HCT116 (cell line): ENCODE results near the gene GRIK4. TPM values are rescaled to one million over a fixed set of nuclear protein-coding genes. Genes with fewer than 3 reads are reported as not detected.

Experiments used
- ATAC-seq: fragments of 200-7000 bp; cut with Tn5 transposase; 2 replicates; pipeline ENCODE4 v1.9.1; 2020; ENCODE audit warnings: mild to moderate bottlenecking, moderate library complexity
- BruUV-seq: library from RNA; stranded (reverse); fragments of 400-500 nt; replicated peaks from 2 replicates; lab custom pipeline; 2021; lab: Mats Ljungman, UMichigan
- CTCF ChIA-PET: fragments of 300-600 bp; sonication (Branson Sonifier 250); formaldehyde crosslinking; loops from one replicate; lab custom pipeline; 2021; ENCODE audit warnings: antibody characterized with exemption; lab: Charles Lee
- POLR2A ChIA-PET: fragments of 300-600, 350-600 bp; sonication (Branson Sonifier 250); formaldehyde crosslinking; loops from one replicate; lab custom pipeline; 2021; ENCODE audit warnings: antibody characterized with exemption; lab: Charles Lee
- RAD21 ChIA-PET, 2 experiments: fragments of 300-600 bp; sonication (Branson Sonifier 250); formaldehyde crosslinking; loops; one replicate each; lab custom pipeline; 2023; ENCODE audit warnings: low total read pairs in 2 of 2; ENCODE audit not compliant: uncharacterized antibody in 2 of 2, unreplicated experiment in 2 of 2, low non-redundant PET in 1 of 2; lab: Charles Lee
- DNase-seq: peaks from one replicate; pipeline ENCODE4 v3.0.0-alpha.2; 2010; ENCODE audit warnings: low read depth, low spot score
- H2AFZ ChIP-seq: fragments of 200-600 bp; shearing (Covaris generic), sonication (generic); 2 replicates; pipeline ENCODE4 v1.6.1; 2017; ENCODE audit warnings: low read depth, mixed run types, mixed read lengths, antibody characterized with exemption, low read length; ENCODE audit not compliant: poor library complexity, severe bottlenecking
- H3K27ac ChIP-seq: 2 replicates; pipeline ENCODE4 v1.5.1; 2012; ENCODE audit warnings: low read depth, low read length
- H3K27me3 ChIP-seq: fragments of 200-600 bp; sonication (generic); 2 replicates; pipeline ENCODE4 v1.6.1; 2016; ENCODE audit warnings: mixed run types, low read length, mixed read lengths; ENCODE audit not compliant: insufficient read depth
- H3K36me3 ChIP-seq, 2 experiments: fragments of 200-500 bp in 1 of 2; fragments of 200-600 bp in 1 of 2; sonication (Bioruptor generic) in 1 of 2; sonication (generic) in 1 of 2; 2 replicates each; pipeline versions ENCODE4 v1.5.1 to v1.6.1; 2014 to 2016; ENCODE audit warnings: low read length in 2 of 2, inconsistent platforms in 1 of 2, mixed read lengths in 1 of 2, mixed run types in 1 of 2; ENCODE audit not compliant: insufficient read depth in 2 of 2, control insufficient read depth in 1 of 2
- H3K4me1 ChIP-seq, 2 experiments: fragments of 200-600 bp in 1 of 2; sonication (generic) in 1 of 2; 2 replicates each; pipeline versions ENCODE4 v1.5.1 to v1.6.1; 2012 to 2017; ENCODE audit warnings: low read length in 2 of 2, inconsistent platforms in 1 of 2, mild to moderate bottlenecking in 1 of 2, mixed read lengths in 1 of 2, mixed run types in 1 of 2, moderate library complexity in 1 of 2; ENCODE audit not compliant: insufficient read depth in 2 of 2, control insufficient read depth in 1 of 2
- H3K4me2 ChIP-seq: fragments of 200-600 bp; sonication (generic); 2 replicates; pipeline ENCODE4 v1.6.1; 2017; ENCODE audit warnings: mixed run types, low read length, mixed read lengths
- H3K4me3 ChIP-seq, 2 experiments: fragments of 200-600 bp in 1 of 2; sonication (generic) in 1 of 2; replicated peaks in 1 of 2; 2 replicates each; pipeline ENCODE4 v1.5.1; 2011 to 2016; ENCODE audit warnings: low read length in 2 of 2, control low read depth in 1 of 2, low read depth in 1 of 2, mild to moderate bottlenecking in 1 of 2, mixed read lengths in 1 of 2, mixed run types in 1 of 2
- H3K79me2 ChIP-seq: fragments of 200-600 bp; sonication (generic); 2 replicates; pipeline ENCODE4 v1.6.1; 2017; ENCODE audit warnings: mild to moderate bottlenecking, mixed run types, low read length, moderate library complexity, mixed read lengths; ENCODE audit not compliant: insufficient read depth
- H3K9ac ChIP-seq: fragments of 200-600 bp; sonication (generic); 2 replicates; pipeline ENCODE4 v1.6.1; 2016; ENCODE audit warnings: low read length, mixed read lengths
- H3K9me2 ChIP-seq: fragments of 200-600 bp; sonication (generic), shearing (Covaris generic); 2 replicates; pipeline ENCODE4 v1.6.1; 2017; ENCODE audit warnings: mixed run types, mild to moderate bottlenecking, moderate library complexity; ENCODE audit not compliant: insufficient read depth
- H3K9me3 ChIP-seq, 2 experiments: fragments of 200-500 bp in 1 of 2; fragments of 200-600 bp in 1 of 2; sonication (Bioruptor generic) in 1 of 2; sonication (generic) in 1 of 2; 2 replicates each; pipeline ENCODE4 v1.6.1; 2014 to 2017; ENCODE audit warnings: low read length in 2 of 2, mixed read lengths in 2 of 2, inconsistent platforms in 1 of 2, low read depth in 1 of 2, mild to moderate bottlenecking in 1 of 2, mixed run types in 1 of 2, moderate library complexity in 1 of 2; ENCODE audit not compliant: control insufficient read depth in 1 of 2, insufficient read depth in 1 of 2
- H4K20me1 ChIP-seq: fragments of 200-600 bp; sonication (generic), shearing (Covaris generic); 2 replicates; pipeline ENCODE4 v1.6.1; 2017; ENCODE audit warnings: mixed run types, mild to moderate bottlenecking, moderate library complexity; ENCODE audit not compliant: insufficient read depth
- CBX3 ChIP-seq: IDR thresholded peaks from 2 replicates; pipeline ENCODE4 v1.6.1; 2012; ENCODE audit warnings: low read depth
- CEBPB ChIP-seq: IDR thresholded peaks from 2 replicates; pipeline ENCODE4 v1.6.1; 2012; ENCODE audit warnings: low read depth
- EGR1 ChIP-seq: IDR thresholded peaks from 2 replicates; pipeline ENCODE4 v1.6.1; 2012; ENCODE audit warnings: low read depth
- ELF1 ChIP-seq: IDR thresholded peaks from 2 replicates; pipeline ENCODE4 v1.6.1; 2012; ENCODE audit warnings: low read depth, borderline replicate concordance
- EZH2 ChIP-seq: fragments of 200-600 bp; sonication (generic); IDR thresholded peaks from 2 replicates; pipeline ENCODE4 v1.6.1; 2017; ENCODE audit warnings: antibody characterized with exemption, mixed run types
- EZH2phosphoT487 ChIP-seq: fragments of 200-600 bp; IDR thresholded peaks from 2 replicates; pipeline ENCODE4 v1.6.1; 2018; ENCODE audit warnings: antibody characterized with exemption, borderline replicate concordance
- JUND ChIP-seq: IDR thresholded peaks from 2 replicates; pipeline ENCODE4 v1.6.1; 2012
- POLR2A ChIP-seq: IDR thresholded peaks from 2 replicates; pipeline ENCODE4 v1.7.0; 2011; ENCODE audit warnings: borderline replicate concordance; ENCODE audit not compliant: insufficient read depth, insufficient read length; ENCODE audit errors: extremely low read depth
- POLR2AphosphoS5 ChIP-seq: IDR thresholded peaks from 2 replicates; pipeline ENCODE4 v1.6.1; 2011; ENCODE audit warnings: mild to moderate bottlenecking, low read depth, low read length, moderate library complexity
- RAD21 ChIP-seq: IDR thresholded peaks from 2 replicates; pipeline ENCODE4 v1.6.1; 2012; ENCODE audit warnings: low read depth, mild to moderate bottlenecking
- SIN3A ChIP-seq: IDR thresholded peaks from 2 replicates; pipeline ENCODE4 v1.6.1; 2012; ENCODE audit warnings: low read depth
- SP1 ChIP-seq: IDR thresholded peaks from 2 replicates; pipeline ENCODE4 v1.6.1; 2012; ENCODE audit warnings: low read depth
- SRF ChIP-seq: IDR thresholded peaks from 2 replicates; pipeline ENCODE4 v1.6.1; 2012; ENCODE audit warnings: low read depth
- YY1 ChIP-seq: IDR thresholded peaks from 2 replicates; pipeline ENCODE4 v1.6.1; 2011; ENCODE audit warnings: low read length, low read depth, moderate library complexity, mild to moderate bottlenecking; ENCODE audit not compliant: insufficient replicate concordance; ENCODE audit errors: extremely low read depth
- ZFX ChIP-seq: fragments of 450-650 bp; IDR thresholded peaks from 2 replicates; pipeline ENCODE4 v1.6.1; 2017
- intact Hi-C: fragments of 100-400 bp; cut with micrococcal nuclease; formaldehyde crosslinking; loops from 2 replicates; pipeline ENCODE4 v1.10.0; 2022
- total RNA-seq: library from RNA; stranded (reverse); gene quantifications from one replicate; pipeline ENCODE4 v1.2.1, GENCODE V29; 2021; ENCODE audit not compliant: unreplicated experiment
- TF ChIP-seq, protein P1 (sequence below), 3 experiments: fragments of 200-600 bp in 1 of 3; sonication (generic) in 1 of 3; IDR thresholded peaks in 2 of 3; conservative IDR thresholded peaks in 1 of 3; 2 replicates each; pipeline ENCODE4 v1.5.1; 2012 to 2017; ENCODE audit warnings: low read depth in 2 of 3, low read length in 2 of 3, antibody characterized with exemption in 1 of 3, borderline replicate concordance in 1 of 3, control low read depth in 1 of 3, mild to moderate bottlenecking in 1 of 3, mixed read lengths in 1 of 3, mixed run types in 1 of 3, moderate library complexity in 1 of 3; ENCODE audit not compliant: insufficient read depth in 1 of 3
- TF ChIP-seq, protein P2 (sequence below): IDR thresholded peaks from 2 replicates; pipeline ENCODE4 v1.6.1; 2011; ENCODE audit warnings: mild to moderate bottlenecking, low read length, moderate library complexity; ENCODE audit not compliant: insufficient replicate concordance; ENCODE audit errors: extremely low read depth
- TF ChIP-seq, protein P3 (sequence below): IDR thresholded peaks from 2 replicates; pipeline ENCODE4 v1.6.1; 2012
- TF ChIP-seq, protein P4 (sequence below): IDR thresholded peaks from 2 replicates; pipeline ENCODE4 v1.6.1; 2012

GRIK4 gene
- total RNA-seq, 1 experiment from 2014 or later = 0.52 TPM

DNA sequence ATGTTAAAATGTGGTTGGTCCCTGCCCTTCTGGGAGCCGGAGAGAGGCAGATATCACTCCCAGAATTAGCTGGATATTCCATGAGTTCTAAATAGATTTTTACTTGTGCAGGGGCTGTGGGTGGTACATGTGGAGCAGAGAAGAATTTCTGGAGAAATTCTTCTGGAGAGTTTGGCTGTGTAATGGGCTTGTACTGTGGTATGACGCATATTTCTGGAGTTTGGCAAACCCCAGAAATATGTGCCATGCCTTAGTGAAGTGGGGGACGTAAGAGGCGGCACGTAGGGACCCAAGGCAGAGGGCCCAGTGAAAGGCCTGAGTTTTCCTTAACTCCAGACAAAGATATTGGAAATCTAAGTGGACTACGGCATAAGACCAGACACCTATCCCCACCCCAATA lies 461.1 kb downstream of the GRIK4 start (continued):
- TF ChIP-seq, protein P1, sequence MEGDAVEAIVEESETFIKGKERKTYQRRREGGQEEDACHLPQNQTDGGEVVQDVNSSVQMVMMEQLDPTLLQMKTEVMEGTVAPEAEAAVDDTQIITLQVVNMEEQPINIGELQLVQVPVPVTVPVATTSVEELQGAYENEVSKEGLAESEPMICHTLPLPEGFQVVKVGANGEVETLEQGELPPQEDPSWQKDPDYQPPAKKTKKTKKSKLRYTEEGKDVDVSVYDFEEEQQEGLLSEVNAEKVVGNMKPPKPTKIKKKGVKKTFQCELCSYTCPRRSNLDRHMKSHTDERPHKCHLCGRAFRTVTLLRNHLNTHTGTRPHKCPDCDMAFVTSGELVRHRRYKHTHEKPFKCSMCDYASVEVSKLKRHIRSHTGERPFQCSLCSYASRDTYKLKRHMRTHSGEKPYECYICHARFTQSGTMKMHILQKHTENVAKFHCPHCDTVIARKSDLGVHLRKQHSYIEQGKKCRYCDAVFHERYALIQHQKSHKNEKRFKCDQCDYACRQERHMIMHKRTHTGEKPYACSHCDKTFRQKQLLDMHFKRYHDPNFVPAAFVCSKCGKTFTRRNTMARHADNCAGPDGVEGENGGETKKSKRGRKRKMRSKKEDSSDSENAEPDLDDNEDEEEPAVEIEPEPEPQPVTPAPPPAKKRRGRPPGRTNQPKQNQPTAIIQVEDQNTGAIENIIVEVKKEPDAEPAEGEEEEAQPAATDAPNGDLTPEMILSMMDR (IDR thresholded peaks at IDR 0.05 in 2 of 3, conservative IDR thresholded peaks at IDR 0.05 in 1 of 3; ENCODE audit: borderline replicate concordance in 1 of 3, insufficient read depth in 1 of 3, low read depth in 2 of 3, low read length in 2 of 3) = no peak
- TF ChIP-seq YY1 (no peak), POLR2A (no peak), SP1 (no peak), ELF1 (no peak), EZH2 (no peak)
- TF ChIP-seq, protein P2, sequence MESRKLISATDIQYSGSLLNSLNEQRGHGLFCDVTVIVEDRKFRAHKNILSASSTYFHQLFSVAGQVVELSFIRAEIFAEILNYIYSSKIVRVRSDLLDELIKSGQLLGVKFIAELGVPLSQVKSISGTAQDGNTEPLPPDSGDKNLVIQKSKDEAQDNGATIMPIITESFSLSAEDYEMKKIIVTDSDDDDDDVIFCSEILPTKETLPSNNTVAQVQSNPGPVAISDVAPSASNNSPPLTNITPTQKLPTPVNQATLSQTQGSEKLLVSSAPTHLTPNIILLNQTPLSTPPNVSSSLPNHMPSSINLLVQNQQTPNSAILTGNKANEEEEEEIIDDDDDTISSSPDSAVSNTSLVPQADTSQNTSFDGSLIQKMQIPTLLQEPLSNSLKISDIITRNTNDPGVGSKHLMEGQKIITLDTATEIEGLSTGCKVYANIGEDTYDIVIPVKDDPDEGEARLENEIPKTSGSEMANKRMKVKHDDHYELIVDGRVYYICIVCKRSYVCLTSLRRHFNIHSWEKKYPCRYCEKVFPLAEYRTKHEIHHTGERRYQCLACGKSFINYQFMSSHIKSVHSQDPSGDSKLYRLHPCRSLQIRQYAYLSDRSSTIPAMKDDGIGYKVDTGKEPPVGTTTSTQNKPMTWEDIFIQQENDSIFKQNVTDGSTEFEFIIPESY = no peak

DNA sequence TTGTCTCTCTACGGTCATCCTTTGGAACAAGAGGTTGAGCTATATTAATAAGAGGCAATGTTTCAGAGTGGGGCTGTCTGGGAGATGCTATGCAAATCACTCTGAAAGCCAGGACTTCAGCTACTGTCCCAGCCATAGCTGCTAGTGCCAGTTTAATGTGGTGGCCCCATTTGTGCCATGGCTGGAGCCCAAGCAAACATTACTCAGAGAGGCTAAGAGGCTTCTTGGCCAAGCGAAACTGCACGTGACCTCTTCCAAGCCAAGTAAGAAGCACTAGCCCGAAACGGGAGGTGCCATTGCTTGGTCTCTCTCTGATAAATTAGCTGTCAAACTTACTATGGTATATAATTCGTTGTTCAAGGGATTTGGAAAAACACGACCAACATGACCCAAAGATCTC lies 462.0 kb downstream of the GRIK4 start:
- ATAC-seq = no peak
- Histone ChIP-seq H4K20me1 (no peaks in the 10 kb centered on the region), H2AFZ (no peak overlapping the region)
- RAD21 ChIA-PET = no interaction called here
- TF ChIP-seq JUND = no peak
- no peak for TF ChIP-seq CEBPB
- no peak for TF ChIP-seq ZFX
- TF ChIP-seq, protein P3, sequence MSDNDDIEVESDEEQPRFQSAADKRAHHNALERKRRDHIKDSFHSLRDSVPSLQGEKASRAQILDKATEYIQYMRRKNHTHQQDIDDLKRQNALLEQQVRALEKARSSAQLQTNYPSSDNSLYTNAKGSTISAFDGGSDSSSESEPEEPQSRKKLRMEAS = no peak
- TF ChIP-seq SRF = no peak
- no peak for TF ChIP-seq EZH2phosphoT487
- TF ChIP-seq ELF1 = no peak
- TF ChIP-seq CBX3 = no peak
- no peak for TF ChIP-seq EZH2
- no peak for TF ChIP-seq SIN3A
- TF ChIP-seq, protein P2 = no peak
- TF ChIP-seq EGR1 = no peak
- TF ChIP-seq POLR2AphosphoS5 = no peak
- TF ChIP-seq, protein P4, sequence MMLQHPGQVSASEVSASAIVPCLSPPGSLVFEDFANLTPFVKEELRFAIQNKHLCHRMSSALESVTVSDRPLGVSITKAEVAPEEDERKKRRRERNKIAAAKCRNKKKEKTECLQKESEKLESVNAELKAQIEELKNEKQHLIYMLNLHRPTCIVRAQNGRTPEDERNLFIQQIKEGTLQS = no peak
- no peak for TF ChIP-seq RAD21
- TF ChIP-seq SP1 = no peak
- TF ChIP-seq YY1 = no peak
- TF ChIP-seq, all 23 proteins: peak for 0
- peaks cover 62% of the 10 kb centered on the region for H3K27me3 ChIP-seq
- POLR2A ChIA-PET = no interaction called here
- H3K27ac ChIP-seq = no peak overlapping the region
- H3K79me2 ChIP-seq = no peaks in the 10 kb centered on the region
- no peak overlapping the region for H3K4me2 ChIP-seq
- DNase-seq = no peak
- H3K4me1 ChIP-seq = peaks cover 0 to 4% of the 10 kb centered on the region in 2 experiments; a peak in 1 of 4 replicates
- H3K9me2 ChIP-seq = no peaks in the 10 kb centered on the region
- intact Hi-C loops = no loop called here
- CTCF ChIA-PET = no interaction called here
- H3K9me3 ChIP-seq = no peaks in the 10 kb centered on the region
- no peaks in the 10 kb centered on the region for H3K36me3 ChIP-seq
- BruUV-seq = no TSS peak
- no peak overlapping the region for H3K4me3 ChIP-seq
- no peak overlapping the region for H3K9ac ChIP-seq
